Stimulated activated CD8-positive, alpha-beta memory T cell treated with anti-CD3 and anti-CD28 coated beads, Interleukin-7, amount 100 ng/mL, for 4 hours (primary cell): ENCODE results near the gene FADS1.

Source experiments
- DNase-seq, 2 donors: peaks; one replicate each; pipeline ENCODE4 v3.0.0-alpha.2; 2020; ENCODE audit warnings: low read depth in 2 of 2

FADS1 gene

DNA sequence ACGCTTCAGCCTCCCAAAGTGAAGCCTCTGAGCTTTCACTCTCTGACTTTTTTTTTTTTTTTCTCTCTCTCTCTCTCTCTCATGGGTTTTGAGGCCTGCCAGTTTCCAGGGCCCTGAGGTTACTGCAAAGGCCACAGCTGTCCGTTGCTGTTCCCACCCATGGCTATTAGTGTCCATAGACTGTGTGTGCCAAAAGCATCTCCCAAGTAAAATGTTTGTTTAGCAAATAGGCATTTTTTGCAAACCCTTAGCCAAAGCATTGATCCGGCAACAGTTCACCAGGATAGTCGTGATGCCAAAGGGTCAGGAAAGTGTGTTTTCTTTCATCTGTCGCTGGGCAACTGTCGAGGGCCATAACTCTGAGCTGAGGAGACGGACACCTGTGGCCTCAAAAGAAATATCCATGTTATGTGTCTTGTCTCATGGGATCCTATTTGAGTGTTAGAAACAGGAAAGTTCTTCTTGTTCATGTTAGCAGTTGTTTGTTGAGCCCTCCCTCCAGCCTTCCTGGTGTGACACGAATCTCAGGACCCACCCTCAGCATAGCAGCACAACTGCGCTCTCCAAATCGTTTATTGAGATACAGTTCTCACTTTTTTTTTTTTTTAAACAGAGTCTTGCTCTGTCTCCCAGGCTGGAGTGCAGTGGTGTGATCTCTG is 29.7 kb upstream of the FADS1 start:
- no peak for DNase-seq

GRCh38 chr11:61844909-61845565 is 28.2 kb upstream of the FADS1 start:
- DNase-seq = no peak

DNA sequence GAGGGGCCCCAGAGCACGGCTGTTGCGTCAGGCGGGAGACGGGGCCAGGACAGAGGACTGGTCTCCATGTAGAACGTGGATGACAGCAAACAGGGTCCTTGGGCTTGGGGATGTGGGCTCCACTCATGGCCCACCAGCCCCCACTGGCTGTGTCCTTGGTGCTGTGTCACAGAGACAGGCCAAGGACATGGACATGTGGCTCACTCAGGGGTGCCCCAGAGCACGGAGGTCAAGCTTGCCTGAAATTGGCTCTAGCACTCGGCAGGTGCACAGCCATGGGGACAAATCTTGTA is 25.7 kb upstream of the FADS1 start:
- no peak for DNase-seq

DNA sequence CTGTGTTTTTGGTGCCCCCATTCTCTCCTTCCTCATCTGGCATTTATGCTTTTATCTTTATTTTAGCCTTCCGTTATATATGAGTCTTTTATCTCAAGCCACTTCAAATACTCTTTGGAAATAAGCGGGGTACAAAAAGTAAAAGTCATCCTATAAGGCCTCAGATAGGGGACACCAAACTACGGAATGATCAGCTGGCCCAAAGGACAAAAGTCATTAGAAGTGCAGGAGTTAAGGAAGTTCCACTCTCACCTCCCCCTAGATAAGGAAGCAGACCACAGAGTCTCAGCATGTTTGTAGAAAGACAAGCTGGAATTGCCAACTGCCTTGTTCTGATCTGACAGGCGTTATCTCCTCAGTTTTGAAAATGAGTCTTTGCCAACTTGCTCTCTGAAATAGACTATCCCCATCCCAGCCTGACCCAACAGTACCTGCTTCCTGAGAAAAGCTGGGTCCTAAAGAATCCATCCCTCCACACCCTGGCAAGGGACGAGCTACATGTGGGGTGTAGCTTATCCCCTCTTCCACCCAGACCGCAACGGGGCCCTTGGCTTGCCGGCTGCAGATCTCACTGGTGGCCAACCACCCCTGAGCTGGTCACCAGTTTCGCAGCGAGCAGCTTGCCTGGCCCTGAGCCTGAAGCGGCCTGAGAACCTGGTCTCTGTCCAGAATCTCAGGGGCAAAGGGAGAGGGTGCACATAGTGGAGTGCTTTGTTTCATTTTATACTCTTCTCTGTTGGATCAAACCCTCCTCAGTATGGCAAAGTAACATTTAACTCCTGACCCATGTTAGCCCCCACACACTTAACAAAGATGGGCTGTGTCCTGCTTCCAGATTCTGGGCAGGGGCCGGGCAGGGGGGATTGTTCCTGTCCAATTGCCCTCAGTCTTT is 25.1 kb upstream of the FADS1 start:
- no peak for DNase-seq

GRCh38 chr11:61840371-61840770 is 23.6 kb upstream of the FADS1 start:
- DNase-seq = no peak

- DNase-seq = no peak
These were observed 22.9 kb upstream of the FADS1 start for GRCh38 chr11:61839742-61840141.

- no peak for DNase-seq
These were observed 22.1 kb upstream of the FADS1 start for GRCh38 chr11:61838921-61839320.

- DNase-seq = no peak
These were observed 21.7 kb upstream of the FADS1 start for GRCh38 chr11:61838501-61838900.

DNA sequence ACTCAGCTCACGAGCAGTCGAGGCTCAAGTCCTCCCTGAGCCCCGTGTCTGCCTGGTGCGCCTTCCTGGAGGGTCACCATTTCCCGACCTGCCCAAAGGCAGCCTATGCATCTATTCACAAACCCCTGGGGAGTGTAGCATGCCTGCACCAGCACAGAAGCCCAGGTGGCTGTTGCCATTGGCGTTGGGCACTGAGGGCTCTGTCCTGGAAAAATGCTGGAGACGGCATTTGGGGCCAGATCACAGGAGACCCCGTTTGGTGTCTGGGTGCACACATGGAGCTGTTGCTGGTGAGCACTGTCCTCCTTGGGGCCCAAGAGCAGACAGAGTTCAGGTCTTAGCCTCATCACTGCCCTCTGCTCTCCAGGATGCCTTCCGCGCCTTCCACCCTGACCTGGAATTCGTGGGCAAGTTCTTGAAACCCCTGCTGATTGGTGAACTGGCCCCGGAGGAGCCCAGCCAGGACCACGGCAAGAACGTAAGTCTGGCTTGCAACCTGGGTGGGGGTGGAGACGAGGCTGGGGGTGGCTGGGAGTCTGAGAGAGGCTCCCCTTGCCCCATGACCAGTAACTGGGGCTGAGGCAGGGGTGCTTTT is 20.7 kb upstream of the FADS1 start:
- no peak for DNase-seq

GRCh38 chr11:61836193-61836592 is 19.4 kb upstream of the FADS1 start:
- no peak for DNase-seq

DNA sequence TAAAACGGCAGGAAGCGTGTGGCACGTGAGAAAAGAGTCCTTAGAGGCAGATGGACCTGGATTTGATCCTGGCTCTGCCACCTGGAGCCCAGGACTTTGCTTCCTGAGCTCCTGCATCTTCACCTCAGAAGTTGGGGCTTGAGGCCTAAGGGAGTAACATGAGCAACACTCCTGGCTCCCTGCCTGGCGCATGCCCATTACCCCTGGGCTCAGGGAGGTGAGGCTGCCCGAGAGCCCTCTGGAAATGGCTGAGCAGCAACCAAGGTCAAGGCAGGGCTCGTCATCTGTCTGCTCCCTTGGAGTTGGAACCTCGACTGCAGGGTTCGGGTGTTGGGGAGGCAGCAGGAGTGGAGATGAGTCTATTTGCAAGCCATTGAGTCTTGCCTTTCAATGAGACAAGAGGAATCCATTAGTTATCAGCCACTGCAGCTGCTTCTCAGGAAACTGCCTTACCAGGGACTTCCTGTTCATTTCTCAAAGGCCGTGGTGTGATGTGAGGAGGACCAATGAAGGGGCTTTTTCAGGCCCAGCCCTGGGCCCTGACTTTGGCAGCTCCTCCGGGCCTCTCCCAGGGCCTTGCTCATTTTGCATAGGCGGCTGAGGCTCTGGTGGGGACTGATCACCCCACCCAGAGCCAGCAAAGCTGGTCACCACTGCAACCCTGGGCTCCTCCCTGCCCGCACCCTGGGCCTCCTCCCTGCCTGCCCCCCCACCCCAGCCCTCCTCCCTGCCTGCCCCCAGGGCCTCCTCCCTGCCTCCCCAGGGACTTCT is 17.7 kb upstream of the FADS1 start:
- peak; percentile 34 to 40 for DNase-seq

GRCh38 chr11:61833926-61834277 is 17.1 kb upstream of the FADS1 start:
- DNase-seq = no peak

GRCh38 chr11:61833471-61833870 is 16.7 kb upstream of the FADS1 start:
- DNase-seq = no peak

- no peak for DNase-seq
These were observed 16.0 kb upstream of the FADS1 start for GRCh38 chr11:61832754-61833153.

DNA sequence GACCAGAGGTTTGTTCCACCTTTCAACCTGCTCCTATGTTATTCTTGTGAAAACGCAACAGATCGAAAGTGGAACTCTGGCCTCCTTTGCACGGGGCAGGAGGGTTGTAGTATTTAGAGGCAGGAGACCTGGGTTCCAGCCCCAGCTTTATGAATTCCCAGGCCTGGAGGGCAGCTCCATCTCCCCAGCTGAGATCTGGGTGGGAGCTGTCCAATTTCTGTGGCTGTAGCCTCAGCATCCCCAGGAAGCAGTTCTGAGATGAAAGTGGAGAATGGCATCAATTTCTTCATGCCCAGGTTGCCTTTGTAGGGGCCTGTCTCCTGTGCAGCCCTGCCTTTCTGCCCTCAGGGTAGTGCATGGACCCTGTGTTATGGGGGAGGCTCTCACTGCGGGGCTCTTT is 15.4 kb upstream of the FADS1 start:
- no peak for DNase-seq

- no peak for DNase-seq
These were observed 13.7 kb upstream of the FADS1 start for GRCh38 chr11:61830237-61831105.

GRCh38 chr11:61829806-61830205 is 13.0 kb upstream of the FADS1 start:
- no peak for DNase-seq

- DNase-seq = no peak
These were observed 12.0 kb upstream of the FADS1 start for GRCh38 chr11:61828629-61829407.

GRCh38 chr11:61828379-61828628 is 11.5 kb upstream of the FADS1 start:
- no peak for DNase-seq

- peak; percentile 43 to 68 for DNase-seq
These were observed 11.0 kb upstream of the FADS1 start, which contains the start of gene FADS2 for GRCh38 chr11:61827571-61828378. FADS2 (plus strand) TSS chr11:61828300; CDS start chr11:61828391, 91 bp downstream.
